Muscle of arm (tissue), 12 donors: ENCODE data around the gene PLLP. TPM values are rescaled to one million over a fixed set of nuclear protein-coding genes. Genes with fewer than 3 reads are reported as not detected.
"Not testable (repeated sequence)": the region's sequence is repeated elsewhere in the genome, so short reads cannot be mapped to it uniquely, and the experiment has no call there.

ENCODE experiments used
- DNase-seq: peaks from one replicate; pipeline ENCODE4 v3.0.0-alpha.2; 2013
- polyA plus RNA-seq, 12 donors: library from polyadenylated mRNA; unstranded; fragments of 120-200 nt; gene quantifications; one replicate each; pipeline ENCODE4 v1.2.1, GENCODE V29; 2013; ENCODE audit not compliant: insufficient read length in 12 of 12

Gene PLLP
- polyA plus RNA-seq, 12 donors, result 0.84 to 31.7 (median 1.2) TPM; not detected in 1

DNA sequence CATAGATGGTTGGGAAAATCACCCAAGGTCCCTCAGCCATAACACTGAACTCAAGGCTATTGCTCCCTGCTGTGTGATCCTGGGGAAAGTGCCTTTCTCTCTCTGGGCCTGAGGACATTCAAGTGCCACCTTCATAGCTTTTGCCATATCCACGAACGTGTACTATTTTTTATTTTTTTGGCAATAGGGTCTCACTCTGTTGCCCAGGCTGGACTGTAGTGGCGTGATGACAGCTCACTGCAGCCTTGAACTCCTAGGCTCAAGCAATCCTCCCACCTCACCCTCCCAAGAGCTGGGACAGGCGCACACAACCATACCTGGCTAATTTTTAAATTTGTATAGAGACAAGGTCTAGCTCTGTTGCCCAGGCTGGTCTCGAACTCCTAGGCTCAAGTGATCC, 10.6 kb downstream of the PLLP start:
- DNase-seq, result no peak

- no peak for DNase-seq
Measured at GRCh38 chr16:57273359-57273758, 11.1 kb downstream of the PLLP start.

- no peak for DNase-seq
Measured at GRCh38 chr16:57271867-57272495, 12.5 kb downstream of the PLLP start.

DNA sequence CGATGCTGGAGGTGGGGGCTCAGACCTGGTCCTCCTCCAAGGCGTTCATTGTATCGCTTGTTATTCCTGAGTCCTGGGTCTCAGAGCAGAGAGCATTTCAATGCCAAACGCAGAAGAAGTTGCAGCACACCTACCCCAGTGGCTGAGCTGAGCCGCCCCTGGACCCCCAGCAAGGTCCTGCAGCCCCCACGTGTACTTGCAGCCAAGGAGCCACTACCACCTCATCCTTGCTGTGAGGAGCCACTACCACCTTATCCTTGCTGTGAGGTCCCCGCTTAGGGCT, 13.5 kb downstream of the PLLP start:
- DNase-seq, result no peak

DNA sequence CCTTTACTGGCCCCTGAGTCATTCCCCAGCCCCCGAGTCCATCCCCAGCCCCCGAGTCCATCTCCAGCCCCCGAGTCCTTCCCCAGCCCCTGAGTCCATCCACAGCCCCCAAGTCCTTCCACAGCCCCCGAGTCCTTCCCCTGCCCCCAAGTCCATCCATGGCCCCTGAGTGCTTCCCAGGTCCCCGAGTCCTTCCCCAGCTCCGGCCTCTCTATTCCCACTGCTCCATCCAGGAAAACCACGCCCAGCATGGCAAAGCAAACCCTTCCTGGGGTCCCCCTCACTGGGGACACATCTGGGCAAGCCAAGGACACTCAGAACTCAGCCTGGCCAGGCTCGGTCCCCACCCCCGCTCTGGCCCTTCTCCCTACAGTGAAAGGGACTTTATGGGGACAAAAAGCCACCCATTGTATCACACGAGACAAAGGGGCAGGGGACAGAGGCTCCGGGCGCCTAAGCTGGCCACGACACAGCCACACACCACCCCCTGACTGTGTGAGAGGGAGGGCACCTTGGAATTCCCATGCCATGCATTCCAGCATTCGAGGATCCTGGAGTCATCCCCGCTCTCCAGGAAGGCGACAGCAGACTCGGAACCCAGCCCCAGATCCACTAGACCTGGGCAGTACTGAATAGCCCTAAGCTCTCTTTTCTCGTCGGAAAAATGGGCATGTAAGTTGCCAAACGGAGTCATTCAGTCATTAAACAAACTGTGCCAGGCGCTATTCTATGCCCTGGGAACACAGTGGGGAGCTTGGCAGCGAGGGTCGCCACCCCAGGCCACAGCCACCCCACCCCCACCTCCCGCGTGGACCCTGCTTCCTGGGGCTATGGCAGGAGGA, 14.0 kb downstream of the PLLP start:
- DNase-seq, result no peak

- no peak for DNase-seq
Measured at GRCh38 chr16:57268804-57269800, 15.4 kb downstream of the PLLP start.

GRCh38 chr16:57267343-57267742, 17.1 kb downstream of the PLLP start:
- DNase-seq, result not testable (repeated sequence)

DNA sequence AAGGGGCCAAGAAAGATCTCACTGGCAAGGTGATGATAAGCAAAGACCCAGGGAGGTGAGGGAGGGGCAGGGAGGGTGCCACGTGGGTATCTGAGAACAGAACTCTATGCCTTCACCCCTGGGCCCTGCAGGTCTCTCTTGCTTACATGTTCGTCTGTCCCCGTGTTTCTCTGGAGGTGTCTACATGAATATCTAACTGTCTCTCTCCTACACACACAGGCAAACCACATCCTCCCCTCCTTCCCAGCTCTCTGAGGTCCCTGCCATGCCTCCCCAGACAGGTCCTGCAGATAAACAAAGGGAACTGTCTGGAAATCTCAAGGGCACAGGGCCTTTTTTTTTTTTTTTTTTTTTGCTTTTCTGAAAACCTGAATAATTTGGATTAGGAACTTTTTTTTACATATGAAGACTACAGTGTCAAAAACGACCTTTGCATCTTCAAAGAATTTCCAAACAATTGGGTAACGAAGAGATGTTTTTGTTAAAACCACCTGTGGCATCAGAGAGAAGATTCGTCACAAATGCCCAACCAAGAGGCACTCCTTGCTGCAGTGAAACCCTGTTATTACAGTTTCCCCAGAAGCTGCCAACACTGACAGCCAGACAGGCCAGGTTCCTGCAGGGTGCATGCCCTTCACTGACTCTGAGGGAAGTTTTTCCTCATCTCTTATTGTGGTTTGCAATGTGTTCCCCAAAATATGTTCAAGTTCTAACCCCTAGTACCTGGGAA, 17.8 kb downstream of the PLLP start:
- DNase-seq, result no peak

DNA sequence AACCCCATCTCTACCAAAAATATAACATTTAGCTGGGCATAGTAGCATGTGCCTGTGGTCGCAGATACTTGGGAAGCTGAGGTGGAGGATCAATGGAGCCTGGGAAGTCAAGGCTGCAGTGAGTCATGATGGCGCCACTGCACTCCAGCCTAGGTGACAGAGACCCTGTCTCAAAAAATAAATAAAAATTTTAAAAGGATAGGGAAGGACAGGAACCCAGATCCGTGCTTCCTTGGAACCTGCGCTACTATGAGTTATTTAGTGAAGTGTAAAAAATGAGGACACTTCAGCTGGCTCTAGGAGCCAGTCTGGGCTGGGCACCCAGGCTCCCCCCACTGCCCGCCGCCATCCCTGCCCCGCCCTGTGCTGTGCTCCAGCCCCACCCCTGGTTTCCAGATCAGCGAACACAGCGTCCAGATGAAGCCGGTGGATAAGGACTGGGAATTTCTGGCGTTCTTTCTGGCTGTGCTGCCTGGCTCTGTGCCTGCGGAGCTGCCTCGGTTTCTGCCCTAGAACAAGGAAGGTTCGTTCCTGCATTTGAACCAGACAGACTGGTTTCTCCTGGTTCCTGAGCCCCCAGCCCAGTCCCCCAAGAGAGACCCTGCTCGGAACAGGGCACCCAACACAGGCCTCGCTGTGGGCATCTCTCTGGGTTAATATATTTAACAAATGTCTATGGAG, 18.5 kb downstream of the PLLP start:
- no peak for DNase-seq

DNA sequence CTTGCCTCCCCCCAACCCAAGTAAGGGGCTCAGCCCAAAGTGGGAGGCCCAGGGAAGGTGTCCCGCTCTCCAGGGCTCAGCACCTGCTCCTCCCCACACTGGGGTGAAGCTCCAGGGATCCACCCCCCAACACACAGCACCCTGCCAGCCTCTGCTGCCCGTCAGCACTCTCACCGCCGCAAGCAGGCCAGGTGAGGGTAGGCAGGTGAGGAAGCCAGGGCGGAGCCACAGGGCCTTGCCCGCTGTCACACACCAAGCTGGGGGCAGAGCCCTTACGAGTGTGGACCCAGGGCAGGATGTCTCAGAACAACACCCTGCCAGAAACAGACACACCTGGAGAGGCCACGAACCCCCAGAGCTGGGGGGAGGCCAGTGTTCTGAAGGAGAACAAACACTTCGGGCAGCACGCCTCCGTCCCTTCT, 19.5 kb downstream of the PLLP start:
- no peak for DNase-seq

GRCh38 chr16:57264381-57264780, 20.1 kb downstream of the PLLP start:
- no peak for DNase-seq

DNA sequence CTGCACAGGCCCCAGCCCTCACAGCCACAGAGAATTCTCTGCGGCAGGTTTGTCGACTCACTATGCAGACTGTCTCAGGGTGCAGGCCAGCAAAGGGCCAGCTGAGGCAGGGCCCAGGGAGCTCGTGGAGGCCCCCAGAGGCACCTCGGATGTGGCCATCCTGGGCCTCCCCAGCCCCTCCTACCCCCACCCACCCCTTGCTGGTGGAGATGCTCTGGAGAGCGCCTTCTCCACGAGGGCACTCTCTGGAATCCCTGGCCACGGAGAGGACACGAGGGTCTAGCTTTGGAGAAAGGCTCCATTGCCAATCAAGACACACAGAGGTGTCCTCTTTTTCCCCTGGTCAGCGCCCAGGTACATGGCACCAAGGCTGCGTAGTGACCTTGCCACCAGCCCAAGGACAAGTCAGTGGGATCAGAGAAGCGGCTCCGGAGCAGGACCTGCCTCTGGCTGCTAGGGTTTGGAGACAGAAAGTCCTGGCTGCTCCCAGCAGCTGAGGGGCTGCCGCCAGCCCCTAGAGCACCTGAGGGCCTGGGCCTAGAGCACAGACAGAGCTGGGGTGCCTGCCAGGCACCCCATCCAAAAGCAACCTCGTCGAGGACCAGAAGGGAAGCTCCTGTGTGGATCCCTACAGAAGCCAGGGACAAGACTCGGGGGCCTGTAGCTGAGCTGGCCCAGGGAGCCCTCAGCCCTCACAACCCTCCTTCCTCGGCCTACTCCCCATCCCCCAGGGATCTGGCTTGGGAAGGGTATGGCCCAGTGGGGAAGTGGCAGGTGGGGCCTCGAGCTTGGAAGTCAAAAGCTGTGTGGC, 20.7 kb downstream of the PLLP start:
- no peak for DNase-seq

GRCh38 chr16:57262841-57263540, 21.5 kb downstream of the PLLP start:
- no peak for DNase-seq

DNA sequence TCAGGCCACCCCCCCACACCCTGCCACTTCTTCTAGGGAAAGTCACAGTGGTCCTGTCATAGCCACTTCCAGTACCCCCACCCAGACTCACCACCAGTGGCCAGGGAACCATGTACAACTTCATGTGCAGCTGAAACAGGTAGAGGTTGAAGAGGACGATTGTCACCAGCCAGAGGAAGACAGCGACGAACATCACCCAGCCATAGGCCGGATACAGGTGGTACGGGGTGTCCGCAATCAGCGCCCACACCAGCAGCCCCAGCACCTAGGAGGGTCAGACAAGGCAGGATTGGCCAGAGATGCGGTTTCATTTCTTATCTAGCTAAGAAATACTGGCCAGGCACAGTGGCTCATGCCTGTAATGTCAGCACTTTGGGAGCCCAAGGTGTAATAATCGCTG, 22.7 kb downstream of the PLLP start:
- DNase-seq, result no peak

GRCh38 chr16:57260294-57260929, 24.1 kb downstream of the PLLP start:
- no peak for DNase-seq

DNA sequence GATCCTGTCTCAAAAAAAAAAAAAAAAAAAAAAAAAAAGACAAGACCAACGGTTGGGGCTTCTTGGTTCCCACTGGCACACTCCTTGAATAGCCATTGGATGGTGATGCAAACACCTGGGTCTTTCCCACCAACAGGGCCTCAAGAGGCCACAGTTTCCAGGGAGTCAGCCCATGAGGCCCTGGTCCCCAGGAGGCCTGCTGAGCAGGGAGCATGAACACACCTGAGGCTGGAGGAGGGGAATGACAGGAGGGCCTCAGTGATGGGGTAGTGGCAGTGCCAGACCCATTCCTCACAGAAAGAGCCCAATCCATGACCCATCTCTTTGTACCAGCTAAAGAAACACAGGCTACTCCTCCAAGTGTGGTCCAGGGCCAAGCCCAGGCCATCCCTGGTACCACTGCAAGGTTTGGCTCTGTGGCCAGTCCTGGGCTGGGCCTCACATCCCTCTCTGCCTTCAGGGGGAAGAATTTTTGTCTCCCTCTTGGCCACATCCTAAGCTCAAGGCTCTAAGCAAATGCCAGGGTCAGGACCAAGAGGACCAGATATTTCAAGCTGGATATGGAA, 25.5 kb downstream of the PLLP start:
- DNase-seq, result no peak

DNA sequence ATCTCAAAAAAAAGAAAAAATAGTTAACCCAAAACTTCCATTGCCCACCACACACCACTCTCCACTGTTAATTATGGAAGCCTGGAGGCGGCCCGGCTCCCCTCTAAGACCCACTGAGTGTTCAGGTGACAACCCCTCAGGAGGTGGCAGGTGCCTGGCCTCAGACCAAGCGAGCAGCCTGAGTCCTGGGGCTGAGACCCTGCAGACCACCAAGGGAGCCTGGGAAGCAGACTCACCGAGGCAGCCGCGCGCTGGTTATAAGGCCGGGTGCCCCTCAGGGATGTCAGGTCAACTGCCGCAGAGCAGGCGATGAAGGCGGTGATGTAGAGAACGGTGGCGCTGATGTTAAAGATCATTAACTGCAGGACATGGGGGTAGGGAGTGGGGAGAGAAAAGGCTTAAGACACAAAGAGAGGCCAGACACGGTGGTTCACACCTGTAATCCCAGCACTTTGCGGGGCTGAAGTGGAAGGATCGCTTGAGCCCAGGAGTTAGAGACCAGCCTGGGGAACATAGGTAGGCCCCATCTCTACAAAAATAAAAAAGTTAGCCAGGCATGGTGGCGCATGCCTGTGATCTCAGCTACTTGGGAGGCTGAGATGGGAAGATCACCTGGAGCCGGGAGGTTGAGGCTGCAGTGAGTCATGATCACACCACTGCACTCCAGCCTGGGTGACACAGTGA, 26.1 kb downstream of the PLLP start:
- DNase-seq, result no peak

- no peak for DNase-seq
Measured at GRCh38 chr16:57257455-57258070, 26.9 kb downstream of the PLLP start.
